Activated CD8-positive, alpha-beta memory T cell treated with anti-CD3 and anti-CD28 coated beads, Interleukin-2, amount 50 U/mL, for 24 hours (primary cell): ENCODE results near the gene KLK12.
"Not testable (repeated sequence)": the region's sequence is repeated elsewhere in the genome, so short reads cannot be mapped to it uniquely, and the experiment has no call there.

ENCODE experiments used
- DNase-seq: peaks from one replicate; pipeline ENCODE4 v3.0.0-alpha.2; 2020; ENCODE audit errors: extremely low read depth

The KLK12 gene

DNA sequence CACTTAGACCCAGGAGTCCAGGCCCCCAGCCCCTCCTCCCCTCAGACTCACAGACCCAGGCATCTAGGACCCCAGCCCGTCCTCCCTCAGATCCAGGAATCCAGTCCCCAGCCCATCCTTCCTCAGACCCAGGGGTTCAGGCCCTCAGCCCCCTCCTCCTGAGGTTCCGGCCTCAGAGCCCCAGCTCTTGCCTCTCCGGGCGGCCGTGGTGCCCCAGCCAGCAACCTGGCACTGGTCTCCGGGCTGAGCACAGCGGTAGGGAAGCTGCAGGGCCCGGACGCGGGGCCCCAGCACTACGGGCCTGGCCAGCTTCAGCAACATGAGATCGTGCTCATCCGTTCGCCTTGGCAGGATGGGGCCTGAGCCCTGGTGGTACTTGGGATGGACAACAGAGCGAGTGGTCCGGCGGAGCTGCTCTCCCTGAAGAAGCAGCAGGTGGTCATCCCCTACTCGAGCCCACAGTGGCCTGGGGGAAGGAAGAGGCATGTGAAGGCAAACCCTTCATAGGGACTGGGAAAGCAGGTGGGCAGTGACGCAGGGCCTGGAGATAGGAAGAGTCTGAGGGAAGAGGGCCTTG is 19.0 kb downstream of the KLK12 start:
- no peak for DNase-seq

DNA sequence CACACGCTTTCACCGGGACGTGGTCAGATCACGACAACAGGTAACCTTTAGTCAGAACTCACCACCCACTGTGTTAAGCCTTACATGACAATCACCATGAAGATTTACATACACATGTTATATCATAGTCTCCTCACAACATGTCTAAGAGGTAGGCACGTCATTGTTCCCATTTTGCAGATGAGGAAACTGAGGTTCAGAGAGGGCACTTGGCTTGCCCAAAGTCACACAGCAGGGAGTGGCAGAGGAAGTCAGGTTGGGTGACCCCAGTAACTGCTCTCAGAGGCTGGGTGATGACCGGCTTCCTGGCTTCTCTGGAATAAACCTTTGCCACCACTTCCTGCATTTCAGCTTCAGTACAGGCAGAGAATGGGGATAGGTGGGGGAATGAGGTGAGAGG is 20.6 kb downstream of the KLK12 start:
- no peak for DNase-seq

DNA sequence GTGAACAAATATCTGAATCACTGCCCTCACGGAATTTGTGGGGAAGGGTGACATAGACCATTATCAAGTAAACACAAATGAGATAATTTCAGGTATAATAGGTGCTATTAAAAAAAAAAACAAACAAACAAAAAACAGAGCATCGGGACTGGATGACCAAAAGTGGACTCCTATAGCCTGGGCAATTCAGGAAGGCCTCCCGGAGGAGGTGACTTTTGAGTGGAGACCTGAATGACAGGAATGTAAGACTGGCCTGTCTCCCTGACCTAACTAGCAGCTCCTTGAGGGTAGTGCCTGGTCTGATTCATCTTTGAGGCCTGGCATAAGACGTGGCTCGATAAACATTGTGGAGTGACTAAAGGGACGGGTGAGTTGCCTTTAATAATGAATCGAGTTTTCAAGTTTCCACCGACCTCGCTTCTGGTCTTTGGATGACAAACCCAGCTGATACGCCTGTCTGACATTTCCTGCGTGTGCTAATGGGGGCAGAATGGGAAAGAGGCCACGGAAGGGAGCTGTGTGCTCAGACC is 22.1 kb downstream of the KLK12 start:
- DNase-seq = no peak

DNA sequence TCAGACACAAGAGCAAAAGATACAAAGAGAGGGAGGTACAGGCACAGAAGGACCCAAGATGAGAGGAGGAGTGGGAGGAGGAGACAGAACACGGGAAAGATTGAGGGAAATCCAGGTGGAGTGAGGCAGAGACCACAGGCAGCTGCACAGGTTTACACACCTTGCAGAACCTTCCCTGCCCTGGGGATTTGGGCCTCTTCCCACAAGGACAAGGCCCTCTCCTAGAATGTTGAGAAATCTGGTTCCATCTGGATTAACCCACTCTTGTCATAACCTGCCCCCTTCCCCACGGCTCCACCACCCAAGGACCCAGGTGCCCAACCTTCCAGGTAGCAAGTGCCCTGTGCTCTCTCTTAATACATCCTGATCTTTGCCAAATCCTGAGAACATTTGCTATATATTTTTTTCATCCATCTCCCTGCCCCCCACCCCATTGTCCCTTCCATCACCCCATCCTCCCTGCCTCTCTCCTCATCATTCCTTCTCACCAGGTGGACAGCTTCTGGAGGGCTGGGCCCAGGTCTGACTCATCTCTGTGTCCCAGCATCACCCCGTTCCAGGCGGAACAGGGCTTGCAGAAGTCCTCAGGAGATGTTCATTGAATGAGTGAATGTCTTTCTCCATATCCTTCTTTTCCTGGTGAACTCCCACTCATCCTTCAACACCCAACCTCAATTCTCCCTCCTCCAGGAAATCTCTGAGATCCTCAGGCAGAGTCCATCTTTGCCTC is 24.6 kb downstream of the KLK12 start:
- DNase-seq = no peak

DNA sequence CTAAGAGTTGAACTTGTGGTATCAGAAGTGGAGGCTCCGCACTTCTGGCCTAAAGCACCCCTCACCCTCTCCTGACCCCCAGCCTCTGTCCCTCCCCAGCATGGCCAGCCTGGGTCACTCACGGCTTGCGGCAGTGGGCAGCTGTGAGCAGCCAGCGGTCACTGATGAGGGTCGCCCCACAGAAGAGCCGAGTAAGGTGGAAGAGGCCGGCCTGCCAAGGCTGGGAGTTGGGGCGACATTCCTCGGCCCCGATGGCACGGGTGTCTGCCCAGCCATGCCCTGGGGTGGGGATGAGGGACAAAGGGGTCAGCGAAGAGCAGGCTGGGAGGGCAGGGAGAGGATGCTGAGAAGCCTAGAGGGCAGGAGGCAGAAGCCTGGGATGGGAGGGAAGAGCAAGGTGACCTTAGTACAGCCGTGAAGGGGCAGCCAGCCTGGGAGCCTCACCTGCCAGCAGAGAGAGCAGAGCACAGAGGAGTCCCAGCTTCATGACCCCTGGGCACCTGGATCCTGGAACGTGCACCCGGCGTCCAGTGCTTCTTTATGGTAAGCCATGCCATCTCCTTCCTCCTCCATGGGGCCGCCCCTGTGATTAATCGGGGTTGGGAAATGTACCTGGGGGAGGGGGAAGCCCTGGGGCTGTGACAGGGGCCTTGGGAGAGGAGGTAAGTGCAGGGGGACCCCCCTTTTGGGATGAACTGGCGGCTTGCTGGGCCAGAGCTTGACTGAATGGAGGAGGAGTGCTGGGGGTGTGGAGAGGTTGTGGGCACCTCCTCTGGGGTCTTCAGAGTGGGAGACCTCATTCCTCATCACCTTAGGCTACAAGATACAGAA is 25.5 kb downstream of the KLK12 start:
- no peak for DNase-seq

DNA sequence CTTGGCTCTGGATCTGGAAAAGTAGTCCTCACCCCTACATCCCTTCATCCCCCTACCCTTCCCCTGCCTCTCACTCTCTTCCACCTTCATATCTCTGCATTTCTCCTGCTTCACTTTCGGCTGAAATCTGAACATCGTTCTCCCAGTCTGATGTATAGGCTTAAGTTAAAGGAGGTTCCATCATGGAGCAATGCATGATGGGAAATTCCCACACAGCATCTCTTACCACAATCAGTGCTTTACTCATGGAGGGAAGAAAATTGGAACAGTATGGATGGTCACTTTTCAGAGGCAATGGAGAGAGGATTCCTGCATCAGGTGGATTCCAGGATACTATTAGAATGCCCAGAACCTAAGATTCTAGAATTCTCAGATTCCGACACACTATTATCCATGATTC is 27.3 kb downstream of the KLK12 start:
- DNase-seq = no peak

DNA sequence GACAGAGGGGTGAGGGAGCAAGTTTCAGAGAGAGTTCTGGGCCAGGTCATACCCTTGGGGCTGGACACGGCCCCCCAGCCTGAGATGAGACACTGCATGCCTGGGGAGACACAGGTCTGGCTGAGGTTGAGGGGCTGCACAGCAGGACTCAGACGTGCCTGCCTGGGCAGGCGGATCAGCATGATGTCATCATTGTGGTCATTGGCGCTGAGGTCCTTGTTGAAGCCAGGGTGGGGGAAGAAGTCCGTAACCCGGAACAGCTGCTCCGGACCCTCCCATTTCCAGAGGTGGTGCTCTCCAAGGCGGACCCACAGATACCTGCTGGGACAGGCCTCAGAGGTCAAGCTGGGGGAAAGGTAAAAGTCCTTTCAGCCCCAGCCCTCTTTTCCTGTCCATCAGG is 28.4 kb downstream of the KLK12 start:
- no peak for DNase-seq

DNA sequence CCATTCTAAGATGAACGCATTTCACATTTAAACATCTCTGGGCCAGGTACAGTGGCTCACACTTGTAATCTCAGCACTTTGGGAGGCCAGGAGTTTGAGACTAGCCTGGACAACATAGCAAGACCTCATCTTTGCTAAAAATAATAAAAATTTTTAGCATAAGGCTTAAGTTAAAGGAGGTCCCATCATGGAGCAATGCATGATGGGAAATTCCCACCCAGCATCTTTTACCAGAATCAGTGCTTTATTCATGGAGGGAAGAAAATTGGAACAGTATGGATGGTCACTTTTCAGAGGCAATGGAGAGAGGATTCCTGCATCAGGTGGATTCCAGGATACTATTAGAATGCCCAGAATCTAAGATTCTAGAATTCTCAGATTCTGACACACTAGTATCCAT is 29.6 kb downstream of the KLK12 start:
- DNase-seq = no peak

DNA sequence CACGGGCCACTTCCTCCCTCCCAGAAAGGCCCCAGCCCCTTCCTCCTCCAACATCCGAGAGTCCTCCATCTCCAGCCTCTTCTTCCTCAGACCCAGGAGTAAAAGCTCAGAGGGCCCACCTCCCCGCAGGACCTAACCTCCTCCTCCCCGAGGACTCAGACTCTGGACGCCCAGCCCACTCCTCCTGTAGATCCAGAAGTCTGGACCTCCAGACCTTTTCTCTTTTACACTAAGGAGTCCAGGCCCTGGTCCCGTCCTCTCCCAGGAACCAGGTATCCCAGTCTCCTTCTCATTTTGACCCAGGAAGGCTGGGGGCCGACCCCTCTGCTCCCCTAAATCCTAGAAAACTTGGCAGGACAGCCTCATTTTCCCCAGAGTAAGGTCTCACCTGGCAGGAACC is 31.5 kb downstream of the KLK12 start:
- no peak for DNase-seq

DNA sequence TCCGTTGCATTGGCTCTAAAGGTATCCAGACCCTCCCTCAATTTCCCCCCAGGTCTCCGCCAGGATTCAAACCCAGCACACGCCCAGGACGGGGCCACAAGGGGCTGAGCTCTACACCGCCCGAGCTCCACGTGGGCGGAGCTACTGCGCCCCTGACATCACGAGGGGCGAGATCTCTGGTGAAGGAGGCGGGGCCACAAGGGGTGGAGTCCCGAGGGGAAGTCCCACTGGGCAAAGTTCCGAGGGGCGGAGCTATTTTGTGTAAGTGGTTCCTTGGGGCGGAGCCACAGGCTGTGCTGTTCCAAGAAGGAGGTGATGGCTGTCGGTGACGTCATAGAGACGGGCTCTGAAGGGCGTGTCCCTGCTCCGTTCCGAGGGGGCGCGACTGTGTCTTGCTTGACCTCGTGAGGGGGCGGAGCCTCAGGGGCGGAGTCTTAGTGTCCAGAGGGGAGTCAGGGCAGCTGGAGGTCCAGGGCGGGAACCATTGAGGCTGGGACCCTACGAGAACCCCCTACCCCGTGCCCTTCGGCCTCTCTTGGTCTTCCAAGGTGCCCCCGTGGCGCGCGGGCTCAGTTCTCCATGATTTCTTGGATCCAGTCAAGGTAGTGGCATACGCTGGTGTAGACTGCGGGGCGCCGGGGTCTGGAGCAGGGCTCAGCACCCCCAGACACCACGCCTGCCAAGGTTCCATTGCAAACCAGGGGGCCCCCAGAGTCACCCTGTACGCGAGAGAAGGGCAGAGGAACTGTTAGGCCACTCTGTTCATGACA is 32.1 kb downstream of the KLK12 start:
- DNase-seq = no peak

DNA sequence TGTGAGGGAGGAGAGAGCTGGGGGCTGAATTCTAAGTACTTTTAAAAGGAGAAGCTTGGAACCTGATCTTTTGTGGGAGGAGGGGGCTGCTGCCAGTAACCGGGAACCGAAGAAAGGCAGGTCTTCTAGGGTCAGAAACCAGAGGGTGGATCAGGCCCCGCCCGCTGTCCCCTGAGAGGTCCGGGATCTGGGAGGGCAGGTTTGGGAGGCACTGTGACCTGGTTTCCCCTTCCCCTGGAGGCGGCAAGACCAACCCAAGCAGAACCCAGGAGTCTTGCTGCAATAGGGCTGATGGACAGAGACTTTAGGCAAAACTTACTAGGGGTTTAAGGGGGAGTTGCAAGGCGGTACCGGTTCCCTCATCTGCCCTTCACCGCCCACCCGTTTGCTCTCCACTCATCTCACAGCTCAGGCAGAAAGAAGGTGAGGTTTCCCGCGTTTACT is 32.7 kb downstream of the KLK12 start:
- DNase-seq = no peak

DNA sequence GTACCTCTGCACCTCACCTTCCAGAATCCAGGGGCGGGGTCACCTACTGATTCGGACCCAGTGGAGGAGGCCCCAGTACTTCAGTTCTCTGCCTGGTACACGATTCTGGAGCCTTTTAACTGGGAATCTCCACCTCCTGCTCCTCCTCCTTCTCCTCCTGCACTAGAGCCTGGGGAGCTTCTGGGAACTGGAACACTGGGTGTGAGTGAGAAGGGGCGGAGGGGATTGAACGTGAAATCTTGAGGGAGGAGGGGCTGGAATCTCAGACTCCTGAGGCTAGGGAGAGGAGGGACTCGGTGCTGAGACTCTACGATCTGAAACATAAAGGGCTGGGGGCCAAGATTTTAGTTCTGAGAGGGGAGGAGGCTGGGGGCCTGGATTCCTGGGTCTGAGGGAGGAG is 33.3 kb downstream of the KLK12 start, which contains the start of gene KLK8:
Gene KLK8 (minus strand): TSS at position 90 of the 400 bp plus-strand sequence. CDS start 437 bp downstream, outside the sequence.
- no peak for DNase-seq

DNA sequence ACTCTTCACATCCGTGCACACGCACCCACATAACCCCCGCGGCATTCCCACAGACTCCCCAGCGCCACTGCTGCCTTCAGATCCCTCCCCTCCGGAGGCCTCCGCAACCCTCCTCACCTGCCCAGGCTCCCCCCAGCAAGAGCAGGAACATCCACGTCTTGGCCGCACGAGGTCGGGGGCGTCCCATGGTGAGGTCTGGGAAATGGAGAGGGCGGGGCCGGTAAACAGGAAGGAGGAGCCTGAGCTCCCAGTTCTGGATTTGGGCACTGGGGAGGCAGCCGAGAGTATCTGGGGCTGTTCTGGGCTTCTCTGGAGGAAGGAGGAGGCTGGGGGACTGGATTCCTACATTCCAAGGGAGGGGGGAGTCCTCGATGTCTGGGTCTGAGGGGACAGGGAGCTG is 33.8 kb downstream of the KLK12 start:
- DNase-seq = no peak

DNA sequence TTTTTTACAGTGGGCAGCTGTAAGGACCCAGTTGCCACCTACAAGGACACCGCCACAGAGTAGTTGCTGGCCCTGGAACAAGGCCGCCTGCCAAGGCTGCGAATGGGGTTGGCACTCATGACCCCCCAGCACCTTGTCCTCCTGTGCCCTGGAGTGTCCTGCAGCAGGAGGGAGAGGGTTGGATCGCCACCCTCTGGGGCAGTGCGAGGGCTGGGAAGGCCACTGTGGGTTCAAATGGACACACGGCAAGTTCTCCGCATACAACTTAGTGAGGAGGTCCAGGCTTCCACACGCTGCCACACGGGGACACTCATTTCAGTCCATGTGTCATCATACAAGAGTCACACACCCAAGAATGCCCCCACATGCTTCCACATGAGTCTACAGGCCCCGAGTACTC is 34.4 kb downstream of the KLK12 start:
- no peak for DNase-seq

DNA sequence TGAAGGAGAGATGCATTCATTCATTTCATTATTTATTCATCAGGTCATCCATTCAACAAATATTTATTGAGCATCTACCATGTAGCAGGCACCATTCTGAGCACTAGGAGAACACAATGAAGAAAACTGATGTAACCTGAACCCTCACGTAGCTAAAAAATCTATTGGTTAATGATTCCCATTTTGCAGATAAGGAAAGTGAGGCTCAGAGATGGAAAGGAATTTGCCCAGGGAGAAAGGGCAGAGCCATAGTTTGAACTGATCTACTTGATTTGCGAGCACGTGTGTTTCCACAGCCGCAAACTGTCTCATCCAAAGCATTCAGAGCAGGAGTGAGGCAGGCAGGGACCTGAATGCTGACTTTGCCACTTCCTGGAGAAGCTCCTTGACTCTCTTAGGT is 36.1 kb downstream of the KLK12 start:
- DNase-seq = no peak

DNA sequence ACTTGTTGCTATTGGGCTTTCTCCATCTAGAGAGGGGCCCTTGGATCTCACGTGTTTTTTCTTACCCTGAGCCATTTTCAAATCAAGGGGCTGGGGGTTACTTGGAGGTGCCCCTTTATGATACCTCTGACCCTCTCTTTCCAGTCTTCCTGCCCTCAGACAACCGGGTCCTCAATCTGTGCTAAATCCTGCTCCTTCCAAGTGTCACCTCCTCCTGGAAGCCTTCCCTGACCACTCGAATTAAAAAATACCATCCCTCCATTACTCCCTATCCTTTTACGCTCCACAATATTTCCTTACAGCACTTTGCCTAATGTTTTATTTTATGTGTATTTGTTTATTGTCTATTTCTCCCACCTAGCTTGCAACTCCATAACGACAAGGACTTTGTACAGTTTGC is 36.7 kb downstream of the KLK12 start:
- DNase-seq = no peak

DNA sequence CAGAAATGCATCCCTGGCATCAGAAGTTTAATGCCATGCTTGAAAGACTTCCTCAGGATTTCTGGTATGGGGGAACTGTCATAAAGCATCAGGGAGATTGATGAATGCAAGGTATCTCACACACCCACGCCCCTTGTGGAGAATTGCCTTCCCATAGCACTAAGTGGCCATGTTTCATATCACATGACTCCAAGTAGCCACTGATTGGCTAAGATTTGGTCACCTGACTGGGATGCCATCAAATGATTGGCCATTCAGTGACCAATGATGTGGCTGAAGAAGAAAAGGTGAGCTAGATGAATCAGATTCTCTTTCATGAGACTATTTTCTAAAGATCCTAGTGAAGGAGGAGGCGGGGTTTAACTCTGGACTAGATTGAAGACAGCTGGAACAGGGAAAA is 40.7 kb downstream of the KLK12 start:
- DNase-seq = no peak

DNA sequence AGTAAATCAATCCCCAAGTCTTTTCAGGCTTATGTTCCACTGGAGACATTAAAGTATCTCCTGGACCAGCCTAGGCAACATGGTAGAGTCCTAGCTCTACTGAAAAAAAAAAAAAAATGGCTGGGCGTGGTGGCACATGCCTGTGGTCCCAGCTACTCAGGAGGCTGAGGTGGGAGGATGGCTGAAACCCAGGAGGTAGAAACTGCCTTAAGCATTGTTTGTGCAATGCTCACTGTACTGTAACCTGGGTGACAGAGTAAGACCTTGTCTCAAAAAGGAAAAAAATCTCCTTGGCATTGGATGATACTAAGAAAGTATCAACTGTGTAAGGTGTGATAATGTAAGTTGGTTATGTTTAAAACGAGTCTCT is 42.2 kb downstream of the KLK12 start:
- no peak for DNase-seq

DNA sequence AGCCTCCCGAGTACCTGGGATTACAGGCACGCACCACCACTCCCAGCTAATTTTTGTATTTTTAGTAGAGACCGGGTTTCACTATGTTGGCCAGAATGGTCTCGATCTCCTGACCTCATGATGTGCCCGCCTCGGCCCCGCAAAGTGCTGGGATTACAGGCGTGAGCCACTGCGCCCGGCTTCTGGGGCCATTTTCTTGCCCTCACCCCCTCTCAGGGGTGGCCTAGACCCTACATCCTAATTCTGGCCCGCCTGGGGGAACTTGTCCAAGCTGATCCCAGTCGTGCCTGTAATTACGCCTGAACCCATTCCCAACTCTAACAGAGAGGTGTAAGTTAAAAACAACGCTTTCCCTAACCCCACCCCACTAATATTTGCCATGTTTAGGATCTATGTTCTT is 50.4 kb downstream of the KLK12 start:
- DNase-seq = not testable (repeated sequence)

DNA sequence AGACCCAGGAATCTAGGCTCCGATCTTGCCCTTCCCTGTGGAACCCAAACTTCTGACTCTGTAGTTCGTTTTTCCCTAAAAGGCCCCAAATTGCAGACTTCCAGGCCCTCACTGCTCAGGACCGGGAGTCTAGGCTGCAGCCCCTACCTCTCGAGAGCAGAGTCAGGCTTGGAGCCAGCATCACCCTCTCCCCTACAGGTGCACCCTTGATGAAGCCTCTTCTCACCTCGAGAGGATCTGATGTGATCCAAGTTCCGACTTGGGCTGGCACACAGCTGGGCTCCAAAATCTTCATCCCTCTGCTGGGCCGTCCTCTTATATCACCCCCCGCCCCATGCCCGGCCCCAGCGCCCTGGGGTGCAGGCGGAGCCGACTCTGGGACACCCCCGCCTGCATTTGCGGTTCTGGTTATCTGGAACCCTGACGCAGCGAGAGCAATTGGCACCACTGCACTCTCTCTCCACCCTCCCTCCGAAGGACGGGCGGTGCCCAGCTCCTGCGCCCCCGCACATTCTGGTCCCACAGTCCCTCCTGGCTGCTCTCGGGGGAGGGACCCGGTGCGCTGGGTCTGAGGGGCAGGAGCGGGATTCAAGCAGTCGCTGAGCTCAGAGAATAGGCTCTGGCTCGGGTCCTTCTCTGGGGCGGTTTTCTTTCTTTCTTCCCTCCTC is 51.0 kb downstream of the KLK12 start, which contains the start of gene KLK7:
Gene KLK7 (minus strand): TSS at position 293 of the 668 bp plus-strand sequence. CDS start 1,518 bp downstream, outside the sequence.
- no peak for DNase-seq

DNA sequence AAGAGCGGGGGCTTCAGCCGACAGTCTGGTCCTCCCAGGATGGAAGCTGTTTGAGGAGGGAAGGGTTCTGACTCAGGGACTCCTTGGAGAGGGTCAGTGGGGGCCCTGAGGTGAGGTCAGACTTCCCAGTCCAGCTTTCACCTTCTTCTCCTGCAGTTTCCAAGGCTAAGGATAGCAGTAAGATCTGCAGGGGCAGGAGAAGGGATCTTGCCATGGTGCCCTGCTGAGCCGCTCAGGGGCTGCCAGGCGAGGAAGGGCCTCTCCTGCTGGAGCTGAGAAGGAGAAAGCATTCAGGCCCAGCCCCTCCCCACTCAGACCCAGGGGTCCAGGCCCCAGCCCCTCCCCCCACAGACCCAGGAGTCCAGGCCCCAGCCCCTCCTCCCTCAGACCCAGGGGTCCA is 52.6 kb downstream of the KLK12 start:
- no peak for DNase-seq
